ENCODE measurements around the gene IL1RAP.

GRCh38 chr3:190525634-190526033 lies 11.7 kb downstream of the IL1RAP start:
- TF ChIP-seq CTCF (IDR thresholded peaks at IDR 0.05) = no peak
- TF ChIP-seq POLR2AphosphoS5 (IDR thresholded peaks at IDR 0.05) = no peak
- no peak for TF ChIP-seq POLR2A (IDR thresholded peaks at IDR 0.05; ENCODE audit: low read depth)
- TF ChIP-seq EP300 (IDR thresholded peaks at IDR 0.05) = no peak

Measured in esophagus muscularis mucosa (tissue), 4 donors.